ENCODE measurements around the gene PUS1.
A peak's percentile ranks its signal among the peaks of the same experiment; 100 is the strongest.

Gene PUS1

DNA sequence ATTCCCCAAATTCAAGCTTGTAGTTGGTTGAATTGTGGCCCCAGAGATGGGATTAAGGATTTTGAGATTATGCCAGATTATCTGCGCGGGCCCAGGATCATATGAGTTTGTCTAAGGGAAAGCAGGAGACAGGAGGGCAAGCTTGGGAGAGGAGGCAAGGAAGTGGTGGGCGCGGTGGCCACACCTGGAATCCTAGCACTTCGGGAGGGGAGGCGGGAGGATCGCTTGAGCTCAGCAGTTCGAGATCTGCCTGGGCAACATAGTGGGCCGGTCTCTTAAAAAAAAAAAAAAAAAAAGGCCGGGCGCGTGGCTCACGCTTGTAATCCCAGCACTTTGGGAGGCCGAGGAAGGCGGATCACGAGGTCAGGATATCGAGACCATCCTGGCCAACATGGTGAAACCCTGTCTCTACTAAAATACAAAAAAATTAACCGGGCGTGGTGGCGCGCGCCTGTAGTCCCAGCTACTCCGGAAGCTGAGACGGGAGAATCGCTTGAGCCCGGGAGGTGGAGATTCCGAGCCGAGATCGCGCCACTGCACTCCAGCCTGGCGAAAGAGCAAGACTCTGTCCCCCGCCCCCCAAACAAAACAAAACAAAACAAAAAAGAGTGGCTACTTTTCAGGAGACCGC, 881 bp upstream of the PUS1 start:
- peak overlapping the region in 20 of 21 experiments; percentile 62 to 95 (median 87) for H3K27ac ChIP-seq
- peak overlapping the region; percentile 50 to 97 (median 90) for H3K4me3 ChIP-seq

DNA sequence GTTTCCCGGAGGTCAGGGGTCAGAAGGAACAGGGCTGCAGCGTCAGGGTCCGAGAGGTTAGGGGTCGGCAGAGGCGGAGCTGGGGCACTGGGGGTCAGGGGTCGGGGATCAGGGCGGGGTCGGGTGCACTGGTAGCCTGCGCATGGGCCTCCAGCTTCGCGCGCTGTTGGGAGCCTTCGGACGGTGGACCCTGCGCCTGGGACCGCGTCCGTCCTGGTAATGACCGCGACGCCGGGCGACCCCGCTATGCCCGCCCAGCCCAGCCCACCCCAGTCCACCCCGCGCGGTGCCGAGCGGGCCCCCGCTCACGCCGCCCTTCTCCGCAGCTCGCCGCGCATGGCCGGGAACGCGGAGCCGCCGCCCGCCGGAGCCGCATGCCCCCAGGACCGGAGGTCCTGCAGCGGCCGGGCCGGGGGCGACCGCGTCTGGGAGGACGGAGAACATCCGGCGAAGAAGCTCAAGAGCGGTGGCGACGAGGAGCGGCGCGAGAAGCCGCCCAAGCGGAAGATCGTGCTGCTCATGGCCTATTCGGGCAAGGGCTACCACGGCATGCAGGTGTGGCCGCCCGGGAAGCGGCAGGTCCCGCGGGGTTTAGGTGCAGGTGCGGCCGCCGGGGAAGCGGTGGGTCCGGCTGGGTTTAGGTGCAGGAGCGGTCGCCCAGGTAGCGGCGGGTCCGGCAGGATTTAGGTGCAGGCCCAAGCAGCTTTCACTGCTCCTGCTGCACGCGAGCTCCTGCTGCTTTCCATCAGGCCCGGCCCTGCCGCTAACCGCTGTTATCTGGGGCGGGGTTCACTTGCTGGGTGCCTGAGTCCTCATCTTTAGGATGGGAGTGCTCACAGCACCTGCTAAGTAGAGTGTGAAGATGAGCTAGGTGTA, 743 bp downstream of the PUS1 start:
- peak overlapping the region; percentile 50 to 97 (median 90) for H3K4me3 ChIP-seq
- H3K27ac ChIP-seq: peak overlapping the region in 20 of 21 experiments; percentile 54 to 95 (median 86)

DNA sequence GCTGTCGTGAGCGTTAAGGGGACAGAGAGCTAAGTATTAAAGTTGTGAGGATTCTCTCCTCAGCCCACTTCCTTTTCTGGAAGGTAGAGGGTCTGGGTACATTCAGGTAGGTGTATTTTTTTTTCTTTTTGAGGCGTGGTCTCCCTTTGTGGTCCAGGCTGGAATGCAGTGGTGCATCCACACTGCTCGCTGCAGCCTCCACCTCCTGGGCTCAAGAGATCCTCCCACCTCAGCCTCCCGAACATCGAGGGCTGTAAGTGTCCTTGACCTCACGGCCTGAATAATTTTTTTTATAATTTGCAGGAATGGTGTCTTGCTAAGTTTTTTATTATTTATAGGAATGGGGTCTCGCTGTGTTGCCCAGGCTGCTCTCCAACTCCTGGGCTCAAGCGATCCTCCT, 1.4 kb downstream of the PUS1 start:
- Histone ChIP-seq H3K27ac (peak overlapping the region in 5 of 21 experiments; percentile 84 to 95 (median 88)), H3K4me3 (peak overlapping the region; percentile 50 to 97 (median 90))

DNA sequence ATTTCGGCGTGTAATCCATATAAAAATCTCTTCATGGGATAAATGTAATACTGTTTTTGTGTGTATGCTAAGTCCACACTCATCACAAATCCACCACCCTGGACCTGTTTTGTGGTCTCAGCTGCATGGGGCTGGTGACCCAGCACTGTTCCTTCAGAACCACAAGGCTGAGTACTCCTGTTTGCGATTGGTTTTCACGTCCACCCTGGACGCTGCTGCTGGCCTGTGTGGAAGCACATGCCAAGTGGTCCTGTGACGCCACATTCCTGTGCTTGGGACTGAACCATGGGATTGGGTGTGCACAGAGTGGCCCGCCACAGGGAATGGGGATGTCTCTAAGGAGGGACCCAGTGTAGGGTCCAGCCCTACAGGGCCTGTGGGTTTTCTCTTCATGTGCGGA, 4.3 kb downstream of the PUS1 start:
- no peak overlapping the region for H3K4me3 ChIP-seq
- no peak overlapping the region for H3K27ac ChIP-seq

DNA sequence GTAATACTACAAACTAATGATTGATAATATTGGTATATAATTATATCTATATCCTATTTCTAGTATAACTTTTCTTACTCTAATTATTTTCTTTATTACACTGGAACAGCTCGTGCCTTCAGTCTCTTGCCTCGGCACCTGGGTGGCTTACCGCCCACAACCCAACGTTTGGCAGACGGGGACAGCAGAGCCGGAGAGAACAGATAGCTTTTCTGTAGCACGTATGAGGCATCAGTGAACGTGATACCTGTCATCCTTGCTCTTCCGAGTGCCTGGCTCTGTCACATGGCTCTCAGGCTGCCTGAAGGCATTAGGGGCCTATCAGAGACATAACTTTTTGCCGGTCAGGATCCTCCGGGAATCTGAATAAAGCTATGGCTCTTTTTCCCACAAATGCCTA, 5.5 kb downstream of the PUS1 start:
- H3K4me3 ChIP-seq: no peak overlapping the region
- H3K27ac ChIP-seq: no peak overlapping the region

DNA sequence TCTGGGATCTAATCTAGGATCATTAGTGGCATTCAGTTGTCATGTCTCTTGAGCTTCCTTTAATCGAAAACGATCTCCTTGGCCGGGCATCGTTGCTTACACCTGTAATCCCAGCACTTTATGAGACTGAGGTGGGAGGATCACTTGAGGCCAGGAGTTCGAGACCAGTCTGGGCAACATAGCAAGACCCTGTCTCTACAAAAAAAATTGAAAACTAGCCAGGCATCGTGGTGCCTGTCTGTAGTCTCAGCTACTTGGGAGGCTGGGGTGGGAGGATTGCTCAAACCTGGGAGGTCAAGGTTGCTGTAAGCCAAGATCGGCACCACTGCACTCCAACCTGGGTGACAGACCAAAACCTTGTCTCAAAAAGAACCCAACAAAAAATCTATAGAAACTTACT, 9.0 kb downstream of the PUS1 start:
- H3K4me3 ChIP-seq: no peak overlapping the region
- H3K27ac ChIP-seq: no peak overlapping the region

DNA sequence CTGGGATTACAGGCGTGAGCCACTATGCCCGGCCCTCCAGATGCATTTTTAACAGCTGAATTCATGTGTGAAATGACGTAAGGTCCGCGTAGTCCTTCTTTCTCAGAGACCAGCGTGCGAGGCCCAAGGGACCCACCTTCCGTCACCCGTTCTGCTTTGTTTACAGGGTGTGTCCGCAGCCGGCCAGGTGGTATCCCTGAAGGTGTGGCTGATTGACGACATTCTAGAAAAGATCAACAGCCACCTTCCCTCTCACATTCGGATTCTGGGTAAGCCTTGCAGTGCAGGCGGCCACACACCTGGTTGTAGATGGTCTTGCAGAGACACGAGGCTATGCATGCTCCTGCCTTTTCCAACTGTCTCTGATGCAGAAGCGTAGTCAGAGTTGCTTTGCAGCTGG, 9.9 kb downstream of the PUS1 start:
- Histone ChIP-seq H3K4me3 (no peak overlapping the region), H3K27ac (no peak overlapping the region)

DNA sequence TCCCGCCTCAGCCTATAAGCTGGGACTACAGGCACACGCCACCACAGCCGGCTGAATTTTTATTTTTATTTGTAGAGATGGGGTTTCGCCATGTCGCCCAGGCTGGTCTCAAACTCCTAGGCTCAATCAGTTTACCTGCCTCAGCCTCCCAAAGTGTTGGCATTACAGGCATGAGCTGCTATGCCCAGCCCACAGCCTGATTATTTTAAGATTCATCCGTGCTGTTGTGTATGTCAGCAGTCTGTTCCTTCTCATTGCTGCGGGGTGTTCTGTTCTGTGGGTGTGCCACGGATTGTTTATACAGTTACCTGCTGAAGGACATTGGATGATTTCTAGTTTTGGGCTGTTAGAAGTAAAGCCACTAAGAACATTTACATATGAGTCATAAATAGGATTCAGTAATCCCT, 11.1 kb downstream of the PUS1 start:
- no peak overlapping the region for H3K4me3 ChIP-seq
- H3K27ac ChIP-seq: no peak overlapping the region

DNA sequence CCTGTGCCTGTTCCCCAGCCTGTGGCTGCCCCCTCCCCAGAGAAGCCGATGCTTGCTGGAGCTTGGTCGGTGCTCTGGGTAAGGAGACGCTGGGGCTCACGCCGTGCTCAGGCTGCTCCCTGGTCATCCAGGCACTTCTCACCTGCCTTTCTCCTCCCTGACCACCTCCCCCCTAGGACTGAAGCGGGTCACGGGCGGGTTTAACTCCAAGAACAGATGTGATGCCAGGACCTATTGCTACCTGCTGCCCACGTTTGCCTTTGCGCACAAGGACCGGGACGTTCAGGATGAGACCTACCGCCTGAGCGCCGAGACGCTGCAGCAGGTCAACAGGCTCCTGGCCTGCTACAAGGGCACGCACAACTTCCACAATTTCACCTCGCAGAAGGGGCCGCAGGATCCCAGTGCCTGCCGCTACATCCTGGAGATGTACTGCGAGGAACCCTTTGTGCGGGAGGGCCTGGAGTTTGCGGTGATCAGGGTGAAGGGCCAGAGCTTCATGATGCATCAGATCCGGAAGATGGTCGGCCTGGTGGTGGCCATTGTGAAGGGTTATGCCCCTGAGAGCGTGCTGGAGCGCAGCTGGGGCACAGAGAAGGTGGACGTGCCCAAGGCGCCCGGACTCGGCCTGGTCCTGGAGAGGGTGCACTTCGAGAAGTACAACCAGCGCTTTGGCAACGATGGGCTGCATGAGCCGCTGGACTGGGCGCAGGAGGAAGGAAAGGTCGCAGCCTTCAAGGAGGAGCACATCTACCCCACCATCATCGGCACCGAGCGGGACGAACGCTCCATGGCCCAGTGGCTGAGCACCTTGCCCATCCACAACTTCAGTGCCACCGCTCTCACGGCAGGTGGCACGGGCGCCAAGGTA, 12.3 kb downstream of the PUS1 start:
- H3K4me3 ChIP-seq: no peak overlapping the region
- H3K27ac ChIP-seq: no peak overlapping the region

DNA sequence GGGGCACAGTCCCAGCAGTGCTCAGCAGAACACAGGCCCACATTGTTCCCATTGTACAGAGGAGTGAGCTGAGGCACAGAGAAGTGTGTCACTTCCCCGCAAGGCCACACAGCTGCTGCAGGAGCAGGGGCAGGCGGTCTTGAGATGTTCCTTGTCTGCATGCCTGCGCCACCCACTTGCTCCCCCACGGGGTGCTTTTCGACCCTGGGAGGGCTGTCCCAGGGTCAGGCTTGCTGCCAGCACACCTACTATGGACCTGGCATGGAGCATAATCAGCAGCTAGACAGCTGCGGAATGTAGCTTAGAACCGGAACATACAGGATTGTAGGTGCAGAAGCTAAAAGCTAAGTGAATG, 12.9 kb downstream of the PUS1 start:
- H3K4me3 ChIP-seq: no peak overlapping the region
- no peak overlapping the region for H3K27ac ChIP-seq

DNA sequence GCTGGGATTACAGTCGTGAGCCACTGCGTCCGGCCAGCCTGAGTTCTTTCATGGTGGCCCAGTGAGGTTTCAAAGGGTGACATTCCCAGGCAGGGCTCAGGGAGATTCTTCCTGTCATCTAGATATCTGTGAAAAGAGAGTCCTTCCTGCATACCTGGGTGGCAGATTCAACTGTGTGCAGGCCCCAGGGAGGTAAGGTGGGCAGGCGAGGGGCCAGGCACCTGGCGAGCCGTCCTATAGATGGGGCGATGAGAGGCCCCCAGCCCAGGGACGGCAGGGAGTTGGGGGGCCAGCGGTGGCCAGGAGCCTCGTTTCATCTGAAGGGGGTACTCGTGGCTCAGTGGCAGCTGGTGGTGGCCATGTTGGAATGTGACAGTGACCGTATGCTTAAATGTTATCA, 13.6 kb downstream of the PUS1 start:
- no peak overlapping the region for H3K27ac ChIP-seq
- H3K4me3 ChIP-seq: no peak overlapping the region

DNA sequence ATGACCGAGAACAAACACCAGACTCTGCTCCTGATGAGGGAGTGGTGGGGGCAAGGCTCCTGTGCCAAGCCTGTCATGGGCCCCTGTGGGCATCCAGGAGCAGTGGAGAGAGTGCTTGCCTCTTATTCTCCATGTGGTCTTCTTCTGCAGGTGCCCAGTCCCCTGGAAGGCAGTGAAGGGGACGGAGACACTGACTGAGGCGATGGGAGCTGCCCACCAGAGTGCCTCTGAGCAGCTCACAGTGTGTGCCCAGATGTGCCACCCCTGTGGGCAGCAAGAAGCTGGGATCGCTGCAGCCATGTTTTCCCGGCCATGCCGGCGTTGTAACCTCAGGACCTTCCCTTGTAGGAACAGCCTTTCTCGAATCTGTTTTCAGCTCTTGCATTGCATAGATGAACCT, 14.3 kb downstream of the PUS1 start:
- Histone ChIP-seq H3K27ac (no peak overlapping the region), H3K4me3 (no peak overlapping the region)

DNA sequence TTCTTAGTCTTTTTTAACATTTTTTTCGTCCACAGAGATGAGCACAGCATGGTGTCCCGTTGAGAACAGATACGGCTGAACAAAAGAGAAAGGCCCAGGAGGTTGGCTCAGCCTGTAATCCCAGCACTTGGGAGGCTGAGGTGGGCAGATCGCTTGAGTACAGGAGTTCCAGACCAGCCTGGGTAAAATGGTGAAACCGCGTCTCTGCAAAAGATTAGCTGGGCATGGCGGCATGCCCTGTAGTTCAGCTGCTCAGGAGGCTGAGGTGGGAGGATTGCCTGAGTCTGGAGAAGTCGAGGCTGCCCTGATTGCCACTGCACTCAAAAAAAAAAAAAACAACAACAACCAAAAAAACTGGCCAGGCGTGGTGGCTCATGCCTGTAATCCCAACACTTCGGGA, 14.8 kb downstream of the PUS1 start:
- Histone ChIP-seq H3K27ac (no peak overlapping the region), H3K4me3 (no peak overlapping the region)

DNA sequence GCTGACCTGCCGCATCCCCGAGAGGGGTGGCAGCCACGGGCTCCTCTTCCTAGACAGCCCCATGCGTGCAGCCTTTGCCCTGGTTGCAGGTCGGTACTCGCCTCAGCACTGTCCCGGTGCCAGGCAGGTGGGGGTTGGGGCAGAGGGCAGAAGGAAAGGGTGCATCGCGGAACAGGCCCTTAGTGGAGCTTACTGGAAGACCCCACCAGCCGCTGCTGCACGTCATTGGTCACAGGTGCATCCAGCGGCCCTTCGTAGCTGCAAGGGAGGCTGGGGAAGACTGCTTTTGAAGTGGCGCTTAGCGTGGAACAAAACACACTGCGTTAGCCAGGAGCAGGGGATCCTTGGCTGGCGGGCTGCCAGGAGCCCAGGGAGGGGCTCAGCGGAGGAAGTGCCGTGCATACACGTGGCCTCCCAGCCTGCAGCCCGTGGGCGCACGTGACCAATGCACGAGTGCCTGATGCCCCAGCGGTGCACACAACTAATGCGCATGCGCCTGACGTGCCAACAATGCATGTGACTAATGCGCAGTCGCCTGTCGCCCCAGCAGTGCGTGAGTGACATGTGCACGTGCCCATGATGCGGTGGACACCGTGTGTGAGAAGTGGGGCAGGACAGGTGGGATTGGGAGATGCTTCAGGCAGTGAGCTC, 15.7 kb downstream of the PUS1 start:
- Histone ChIP-seq H3K4me3 (no peak overlapping the region), H3K27ac (no peak overlapping the region)

DNA sequence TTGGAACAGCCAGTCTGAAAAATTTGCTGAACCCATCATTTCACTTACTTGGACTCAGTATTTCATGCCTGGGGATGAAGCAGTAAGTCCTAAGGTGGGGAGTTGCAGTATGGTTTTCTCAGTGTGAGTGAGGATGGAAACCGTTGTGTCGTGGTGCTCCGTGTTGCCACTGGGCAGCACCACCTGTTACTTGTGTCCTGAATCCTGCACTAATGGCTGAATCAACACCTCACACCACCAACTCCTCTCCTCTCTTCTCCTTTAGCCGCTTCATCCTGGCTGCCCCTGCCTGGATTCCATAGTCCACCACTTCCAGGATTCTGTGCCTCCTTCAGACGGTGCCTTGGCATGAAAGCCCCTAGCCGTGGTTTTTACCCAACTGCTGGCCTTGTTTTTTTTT, 17.7 kb downstream of the PUS1 start:
- Histone ChIP-seq H3K27ac (no peak overlapping the region), H3K4me3 (no peak overlapping the region)

DNA sequence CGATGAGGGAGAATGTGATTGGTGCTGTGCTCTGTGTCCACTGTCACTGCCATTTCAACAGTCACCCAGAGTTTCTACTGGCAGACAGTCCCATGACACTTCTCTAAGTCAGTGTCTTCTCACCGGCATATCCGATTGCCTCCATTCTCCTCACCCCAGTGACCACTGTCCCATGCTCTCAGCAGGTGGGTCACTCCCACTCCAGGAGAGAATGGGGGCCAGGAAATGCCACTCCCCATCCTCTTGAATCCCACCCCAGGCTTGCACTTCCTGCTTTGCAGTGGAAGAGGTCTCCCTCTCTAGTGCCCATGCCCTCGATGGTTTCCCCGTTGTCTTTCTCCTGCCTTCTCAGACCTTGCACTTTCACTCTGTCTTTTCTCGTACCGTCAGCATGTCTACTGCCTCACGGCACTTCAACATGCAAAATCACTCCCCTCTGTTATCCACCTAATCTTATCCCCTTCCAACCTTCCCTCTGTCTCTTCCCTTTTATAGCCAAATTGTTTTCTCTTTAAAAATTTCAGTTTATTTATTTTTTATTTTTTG, 18.5 kb downstream of the PUS1 start:
- Histone ChIP-seq H3K4me3 (no peak overlapping the region), H3K27ac (peak overlapping the region in 6 of 21 experiments; percentile 14 to 92 (median 46))

DNA sequence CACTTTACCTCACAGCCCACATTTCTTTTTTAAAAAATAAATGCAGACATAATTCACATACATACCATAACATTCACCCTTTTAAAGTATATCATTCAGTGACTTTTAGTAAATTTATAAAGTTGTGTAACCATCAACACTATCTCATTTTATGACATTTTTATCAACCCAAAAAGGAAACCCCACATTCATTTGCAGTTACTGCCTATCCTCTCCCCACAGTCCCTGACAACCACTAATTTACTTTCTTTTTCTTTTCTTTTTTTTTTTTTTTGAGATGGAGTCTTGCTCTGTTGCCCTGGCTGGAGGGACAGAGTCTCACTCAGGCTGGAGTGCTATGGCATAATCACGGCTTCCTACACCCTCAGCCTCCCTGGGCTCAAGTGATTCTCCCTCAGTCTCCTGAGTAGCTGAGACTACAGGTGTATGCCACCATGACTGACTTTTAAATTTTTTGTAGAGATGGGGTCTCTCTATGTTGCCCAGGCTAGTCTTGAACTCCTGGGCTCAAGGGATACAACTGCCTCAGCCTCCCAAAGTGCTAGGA, 19.2 kb downstream of the PUS1 start:
- no peak overlapping the region for H3K4me3 ChIP-seq
- peak overlapping the region in 10 of 21 experiments; percentile 51 to 95 (median 90) for H3K27ac ChIP-seq

DNA sequence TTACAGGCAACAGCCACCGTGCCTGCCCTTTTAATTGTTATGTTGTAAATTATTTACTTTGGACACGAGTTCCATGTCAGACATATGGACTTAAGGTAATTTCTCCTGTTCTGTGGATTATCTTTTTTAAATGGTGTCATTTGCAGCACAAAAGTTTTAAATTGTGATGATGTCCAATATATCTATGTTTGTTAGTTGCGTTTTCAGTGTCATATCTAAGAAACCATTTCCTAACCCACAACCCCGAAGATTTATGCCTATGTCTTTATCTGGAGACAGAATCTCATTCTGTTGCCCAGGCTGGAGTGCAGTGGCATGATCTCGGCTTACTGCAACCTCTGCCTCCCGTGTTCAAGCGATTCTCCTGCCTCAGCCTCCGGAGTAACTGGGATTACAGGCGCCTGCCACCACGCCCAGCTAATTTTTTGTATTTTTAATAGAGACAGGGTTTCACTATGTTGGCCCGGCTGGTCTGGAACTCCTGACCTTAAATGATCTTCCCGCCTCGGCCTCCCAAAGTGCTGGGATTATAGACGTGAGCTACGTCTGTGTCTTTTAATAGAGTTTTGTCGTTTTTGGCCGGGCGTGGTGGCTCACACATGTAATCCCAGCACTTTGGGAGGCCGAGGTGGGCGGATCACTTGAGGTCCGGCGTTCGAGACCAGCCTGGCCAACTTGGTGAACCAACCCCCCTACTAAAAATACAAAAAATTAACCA, 19.8 kb downstream of the PUS1 start:
- H3K27ac ChIP-seq: peak overlapping the region in 19 of 21 experiments; percentile 6 to 95 (median 88)
- peak overlapping the region; percentile 87 to 100 (median 98) for H3K4me3 ChIP-seq
